H9 (cell line): Measurements from ENCODE around the gene KRTAP5-4. TPM values are rescaled to one million over a fixed set of nuclear protein-coding genes. Genes with fewer than 3 reads are reported as not detected.
"Not testable (repeated sequence)": the region's sequence is repeated elsewhere in the genome, so short reads cannot be mapped to it uniquely, and the experiment has no call there.

Source experiments
- DNase-seq: peaks from one replicate; pipeline ENCODE4 v3.0.0-alpha.2; 2017
- H2AFZ ChIP-seq: one replicate; pipeline ENCODE4 v1.6.1; 2013; ENCODE audit warnings: mild to moderate bottlenecking, low read length, control low read depth, moderate library complexity
- H2AK5ac ChIP-seq: 2 replicates; pipeline ENCODE4 v1.6.1; 2013; ENCODE audit warnings: low read length, control low read depth, mixed read lengths; ENCODE audit not compliant: insufficient read length
- H2BK120ac ChIP-seq: one replicate; pipeline ENCODE4 v1.6.1; 2013; ENCODE audit warnings: low read depth, mild to moderate bottlenecking, low read length, control low read depth, inconsistent platforms; ENCODE audit not compliant: poor library complexity, severe bottlenecking
- H2BK12ac ChIP-seq: 2 replicates; pipeline ENCODE4 v1.6.1; 2013; ENCODE audit warnings: low read length, control low read depth, mixed read lengths, low read depth; ENCODE audit not compliant: insufficient read length
- H2BK15ac ChIP-seq: 2 replicates; pipeline ENCODE4 v1.6.1; 2013; ENCODE audit warnings: low read depth, low read length, control low read depth
- H2BK20ac ChIP-seq: one replicate; pipeline ENCODE4 v1.6.1; 2013; ENCODE audit warnings: low read depth, mild to moderate bottlenecking, low read length, control low read depth, inconsistent platforms; ENCODE audit not compliant: poor library complexity, severe bottlenecking
- H2BK5ac ChIP-seq: 2 replicates; pipeline ENCODE4 v1.6.1; 2013; ENCODE audit warnings: low read length, control low read depth, mixed read lengths; ENCODE audit not compliant: insufficient read length
- H3K14ac ChIP-seq: 2 replicates; pipeline ENCODE4 v1.6.1; 2013; ENCODE audit warnings: low read length, control low read depth; ENCODE audit not compliant: insufficient read depth
- H3K18ac ChIP-seq: 2 replicates; pipeline ENCODE4 v1.6.1; 2013; ENCODE audit warnings: low read depth, mild to moderate bottlenecking, mixed read lengths, low read length, control low read depth; ENCODE audit not compliant: insufficient read length
- H3K23ac ChIP-seq: 2 replicates; pipeline ENCODE4 v1.6.1; 2013; ENCODE audit warnings: low read length, control low read depth, mixed read lengths, low read depth; ENCODE audit not compliant: insufficient read length
- H3K23me2 ChIP-seq: 2 replicates; pipeline ENCODE4 v1.6.1; 2013; ENCODE audit warnings: low read depth, mild to moderate bottlenecking, mixed read lengths, low read length, control low read depth; ENCODE audit not compliant: insufficient read length, poor library complexity, severe bottlenecking
- H3K27ac ChIP-seq: 2 replicates; pipeline ENCODE4 v1.5.1; 2013; ENCODE audit warnings: low read length, control low read depth, mixed read lengths, low read depth; ENCODE audit not compliant: insufficient read length
- H3K27me3 ChIP-seq: 2 replicates; pipeline ENCODE4 v1.6.1; 2013; ENCODE audit warnings: low read length, control low read depth, inconsistent platforms; ENCODE audit not compliant: insufficient read depth
- H3K4ac ChIP-seq: 2 replicates; pipeline ENCODE4 v1.6.1; 2013; ENCODE audit warnings: low read depth, mild to moderate bottlenecking, control low read depth, inconsistent platforms, low read length, moderate library complexity
- H3K4me1 ChIP-seq: 2 replicates; pipeline ENCODE4 v1.6.1; 2013; ENCODE audit warnings: low read length, control low read depth, inconsistent platforms; ENCODE audit not compliant: insufficient read depth
- H3K4me2 ChIP-seq: 2 replicates; pipeline ENCODE4 v1.6.1; 2013; ENCODE audit warnings: low read length, control low read depth, mixed read lengths; ENCODE audit not compliant: insufficient read length, insufficient read depth
- H3K56ac ChIP-seq: 2 replicates; pipeline ENCODE4 v1.6.1; 2013; ENCODE audit warnings: low read depth, mild to moderate bottlenecking, mixed read lengths, low read length, control low read depth; ENCODE audit not compliant: insufficient read length
- H3K79me1 ChIP-seq: 2 replicates; pipeline ENCODE4 v1.6.1; 2013; ENCODE audit warnings: low read depth, mild to moderate bottlenecking, moderate library complexity, low read length, control low read depth, inconsistent platforms; ENCODE audit not compliant: insufficient read depth, poor library complexity, severe bottlenecking
- H3K79me2 ChIP-seq: 2 replicates; pipeline ENCODE4 v1.6.1; 2013; ENCODE audit warnings: low read length, control low read depth, inconsistent platforms; ENCODE audit not compliant: insufficient read depth
- H3K9ac ChIP-seq: 2 replicates; pipeline ENCODE4 v1.6.1; 2013; ENCODE audit warnings: low read length, control low read depth, mixed read lengths; ENCODE audit not compliant: insufficient read length; ENCODE audit errors: extremely low read depth
- H3K9me3 ChIP-seq: one replicate; pipeline ENCODE4 v1.6.1; 2013; ENCODE audit warnings: low read depth, low read length, inconsistent platforms; ENCODE audit not compliant: control insufficient read depth
- H3T11ph ChIP-seq: one replicate; pipeline ENCODE4 v1.6.1; 2013; ENCODE audit warnings: mild to moderate bottlenecking, low read length, control low read depth, inconsistent platforms
- H4K20me1 ChIP-seq: one replicate; pipeline ENCODE4 v1.6.1; 2013; ENCODE audit not compliant: control insufficient read depth, insufficient read length, insufficient read depth
- H4K5ac ChIP-seq: 2 replicates; pipeline ENCODE4 v1.6.1; 2013; ENCODE audit warnings: low read depth, mild to moderate bottlenecking, mixed read lengths, low read length, control low read depth; ENCODE audit not compliant: insufficient read length
- H4K8ac ChIP-seq: replicated peaks from 2 replicates; pipeline ENCODE4 v1.6.1; 2013; ENCODE audit warnings: low read length, control low read depth, mixed read lengths, low read depth; ENCODE audit not compliant: insufficient read length
- H4K91ac ChIP-seq: 2 replicates; pipeline ENCODE4 v1.6.1; 2013; ENCODE audit warnings: low read depth, mild to moderate bottlenecking, moderate library complexity, mixed read lengths, low read length, control low read depth; ENCODE audit not compliant: insufficient read length
- H3K27ac Mint-ChIP-seq, 3 experiments: 2 replicates in 2 of 3; 3 replicates in 1 of 3; pipeline ENCODE4 v1.8.0; 2020 to 2021; ENCODE audit warnings: mixed read lengths in 3 of 3, mild to moderate bottlenecking in 1 of 3, moderate library complexity in 1 of 3
- H3K27me3 Mint-ChIP-seq: 2 replicates; pipeline ENCODE4 v1.8.0; 2021; ENCODE audit warnings: low read depth, mild to moderate bottlenecking, moderate library complexity, mixed read lengths
- H3K36me3 Mint-ChIP-seq, 3 experiments: 2 replicates in 2 of 3; 3 replicates in 1 of 3; pipeline ENCODE4 v1.8.0; 2020 to 2021; ENCODE audit warnings: low read depth in 3 of 3, mixed read lengths in 3 of 3; ENCODE audit not compliant: insufficient read depth in 1 of 3
- H3K4me1 Mint-ChIP-seq, 2 experiments: 2 replicates each; pipeline ENCODE4 v1.8.0; 2020; ENCODE audit warnings: mixed read lengths in 2 of 2
- H3K4me3 Mint-ChIP-seq, 2 experiments: 2 replicates in 1 of 2; 3 replicates in 1 of 2; pipeline ENCODE4 v1.8.0; 2020 to 2021; ENCODE audit warnings: mild to moderate bottlenecking in 2 of 2, mixed read lengths in 2 of 2, moderate library complexity in 1 of 2
- H3K9me3 Mint-ChIP-seq, 2 experiments: 2 replicates in 1 of 2; 3 replicates in 1 of 2; pipeline ENCODE4 v1.8.0; 2020; ENCODE audit warnings: mild to moderate bottlenecking in 2 of 2, mixed read lengths in 2 of 2, moderate library complexity in 1 of 2
- WGBS: extraction: QIAGEN DNeasy Blood & Tissue Kit; methylation state at CpG from one replicate; pipeline ENCODE4 v1.1.7; 2013; ENCODE audit warnings: missing lambda C conversion rate, low lambda C conversion rate, mixed read lengths; ENCODE audit not compliant: insufficient read length; ENCODE audit errors: extremely low coverage; 5-methylcytosine and 5-hydroxymethylcytosine counted together
- total RNA-seq: library from RNA; stranded (reverse); gene quantifications from 2 replicates; pipeline ENCODE4 v1.2.1, GENCODE V29; 2021

Gene KRTAP5-4
- total RNA-seq, 1 experiment from 2014 or later: not detected

GRCh38 chr11:1661454-1662269, 39.7 kb upstream of the KRTAP5-4 start:
- H2AFZ ChIP-seq, H2BK12ac ChIP-seq, H3K9me3 ChIP-seq, H4K91ac ChIP-seq, H3K9me3 Mint-ChIP-seq, H2BK5ac ChIP-seq, H3K4me3 Mint-ChIP-seq, H4K5ac ChIP-seq, H3K36me3 Mint-ChIP-seq, H3T11ph ChIP-seq, H3K9ac ChIP-seq, H3K27ac Mint-ChIP-seq, DNase-seq, H3K4me1 ChIP-seq, H3K56ac ChIP-seq, H2BK120ac ChIP-seq, H3K4me2 ChIP-seq, H3K18ac ChIP-seq, H2BK20ac ChIP-seq, H2AK5ac ChIP-seq, H2BK15ac ChIP-seq, H3K4ac ChIP-seq, H3K79me1 ChIP-seq, H3K4me1 Mint-ChIP-seq, H3K79me2 ChIP-seq, H4K20me1 ChIP-seq, H4K8ac ChIP-seq, H3K23ac ChIP-seq, H3K27me3 ChIP-seq, H3K27ac ChIP-seq, H3K14ac ChIP-seq, H3K23me2 ChIP-seq: not testable (repeated sequence)
- whole genome bisulfite sequencing: no CpG with 5 or more reads among the region's 25 CpGs
- H3K27me3 Mint-ChIP-seq: peaks cover 32% of the 10 kb centered on the region
